GM19438 (cell line): ENCODE data around the gene CHST5.
"Not testable (repeated sequence)": the region's sequence is repeated elsewhere in the genome, so short reads cannot be mapped to it uniquely, and the experiment has no call there.

Experiments
- ATAC-seq: cut with Tn5 transposase; IDR thresholded peaks from one replicate; pipeline ENCODE4 v1.9.1; 2021; ENCODE audit warnings: low read depth; ENCODE audit not compliant: unreplicated experiment

CHST5 gene

GRCh38 chr16:75514296-75514695 is 21.6 kb downstream of the CHST5 start:
- no peak for ATAC-seq

DNA sequence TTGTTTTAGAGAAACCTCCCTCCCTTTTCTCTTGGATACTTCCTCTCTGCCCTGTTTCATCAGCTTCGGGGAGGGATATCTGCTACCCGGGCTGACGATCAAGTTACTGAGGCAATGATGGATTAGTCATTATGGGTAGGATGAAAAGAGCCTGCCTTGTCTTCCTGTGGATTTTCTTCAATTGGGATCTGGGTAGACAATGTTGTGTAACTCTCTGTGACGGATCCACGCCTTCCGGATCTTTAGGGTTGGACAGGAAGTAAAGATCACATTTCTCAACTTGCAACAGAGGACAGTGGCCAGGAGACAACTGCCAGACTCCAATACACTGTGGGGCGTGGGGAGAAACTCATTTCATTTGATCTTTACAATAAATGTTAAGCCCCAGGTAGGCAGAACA is 29.3 kb downstream of the CHST5 start:
- no peak for ATAC-seq

- no peak for ATAC-seq
These were observed 29.8 kb downstream of the CHST5 start for GRCh38 chr16:75506107-75506506.

GRCh38 chr16:75503801-75504200 is 32.1 kb downstream of the CHST5 start:
- ATAC-seq, result no peak

- no peak for ATAC-seq
These were observed 32.8 kb downstream of the CHST5 start for GRCh38 chr16:75502916-75503605.

DNA sequence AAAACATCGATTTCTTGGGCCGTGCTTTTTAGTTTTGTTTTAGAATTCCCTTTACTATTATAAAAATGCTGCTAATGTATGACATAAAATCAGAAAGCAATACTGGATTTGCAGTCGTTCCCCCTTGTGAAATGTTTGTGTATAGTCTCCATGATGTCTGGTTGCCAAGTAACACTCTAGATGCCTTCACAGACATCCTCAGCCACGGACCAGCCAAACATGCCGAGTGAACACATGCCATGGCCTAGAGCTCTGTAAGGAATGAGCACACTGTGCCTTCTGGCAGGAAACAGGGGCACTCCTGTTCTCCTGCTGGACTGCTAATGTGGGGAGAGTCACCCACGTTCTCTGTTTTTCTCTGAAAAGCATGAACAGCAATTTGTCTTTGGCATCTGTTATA is 34.1 kb downstream of the CHST5 start:
- not testable (repeated sequence) for ATAC-seq

DNA sequence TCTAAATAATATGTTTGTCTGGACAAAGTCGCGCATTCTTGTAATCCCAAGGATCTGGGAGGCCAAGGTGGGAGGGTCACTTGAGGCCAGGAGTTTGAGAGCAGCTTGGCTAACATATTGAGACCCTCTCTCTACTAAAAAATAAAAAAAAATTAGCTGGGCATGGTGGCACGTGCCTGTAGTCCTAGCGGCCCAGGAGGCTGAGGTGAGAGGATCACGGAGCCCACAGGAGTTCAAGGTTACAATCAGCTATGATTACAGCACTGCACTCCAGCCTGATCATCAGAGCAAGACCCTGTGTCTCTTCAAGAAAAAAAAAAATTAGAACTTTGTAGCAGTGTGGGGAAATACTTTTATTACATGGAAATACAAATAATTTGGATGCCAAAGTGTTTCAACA is 34.5 kb downstream of the CHST5 start:
- no peak for ATAC-seq

DNA sequence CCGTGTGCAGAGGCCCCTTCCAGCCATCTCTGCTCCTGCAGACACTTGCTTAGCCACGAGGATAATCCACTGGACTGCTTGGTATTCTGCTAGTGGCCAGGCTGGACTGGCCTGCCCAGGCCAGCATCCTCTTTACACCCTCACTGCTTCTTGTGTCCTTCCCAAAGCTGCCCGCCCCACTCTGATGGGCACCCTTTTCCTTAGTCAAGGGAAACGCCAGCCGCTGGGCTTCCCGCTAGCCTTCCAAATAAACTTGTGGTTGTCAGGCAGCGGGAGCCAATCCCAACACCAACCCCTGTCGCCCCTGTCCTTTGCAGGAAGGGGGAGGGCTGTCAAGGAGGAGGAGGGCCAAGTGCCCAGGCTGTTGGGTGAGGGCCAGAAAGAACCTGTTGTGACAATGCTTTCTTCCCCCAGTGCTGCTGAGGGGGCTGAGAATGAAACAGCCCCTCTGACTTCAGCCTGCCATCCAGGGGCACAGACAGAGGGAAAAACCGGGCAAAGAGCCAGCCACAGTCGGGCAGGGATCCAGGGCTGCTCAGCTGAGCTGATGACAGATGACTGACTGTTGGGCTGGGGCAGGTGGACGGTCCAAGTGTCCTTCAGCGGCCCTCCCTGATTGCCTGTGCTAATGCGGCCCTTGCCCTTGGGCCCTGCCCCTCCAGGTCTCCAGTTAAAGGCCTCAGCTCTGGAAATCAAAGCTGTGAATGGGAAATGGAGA is 37.1 kb downstream of the CHST5 start:
- ATAC-seq, result not testable (repeated sequence)

GRCh38 chr16:75497558-75497957 is 38.4 kb downstream of the CHST5 start:
- ATAC-seq, result no peak

GRCh38 chr16:75495076-75495674 is 40.7 kb downstream of the CHST5 start, which contains the start of gene CHST6:
TSS of gene CHST6 (minus strand) at chr16:75495441. CDS start at chr16:75479828, 15,613 bp downstream.
- ATAC-seq, result peak; percentile 69

- peak; percentile 5 for ATAC-seq
These were observed 41.2 kb downstream of the CHST5 start for GRCh38 chr16:75494661-75495075.

DNA sequence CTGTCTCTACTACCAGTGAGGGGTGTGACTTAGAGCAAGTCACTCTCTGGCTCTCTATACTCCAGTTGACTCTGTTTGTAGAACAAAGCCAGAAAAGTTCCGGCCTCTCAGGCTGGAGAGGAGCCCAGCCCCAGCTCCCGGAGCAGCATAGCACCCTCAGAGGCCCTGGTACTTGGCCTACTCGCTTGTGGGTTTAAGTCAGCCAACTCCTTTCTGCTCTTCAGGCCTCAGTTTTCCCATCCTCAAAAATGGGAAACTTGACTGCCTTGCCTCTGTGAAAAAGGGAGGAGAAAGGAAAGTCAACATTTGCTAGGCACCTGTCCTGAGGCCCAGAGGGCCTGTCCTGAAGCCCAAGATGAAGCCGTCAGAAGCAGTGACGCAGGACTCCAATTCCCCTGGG is 41.7 kb downstream of the CHST5 start:
- no peak for ATAC-seq

DNA sequence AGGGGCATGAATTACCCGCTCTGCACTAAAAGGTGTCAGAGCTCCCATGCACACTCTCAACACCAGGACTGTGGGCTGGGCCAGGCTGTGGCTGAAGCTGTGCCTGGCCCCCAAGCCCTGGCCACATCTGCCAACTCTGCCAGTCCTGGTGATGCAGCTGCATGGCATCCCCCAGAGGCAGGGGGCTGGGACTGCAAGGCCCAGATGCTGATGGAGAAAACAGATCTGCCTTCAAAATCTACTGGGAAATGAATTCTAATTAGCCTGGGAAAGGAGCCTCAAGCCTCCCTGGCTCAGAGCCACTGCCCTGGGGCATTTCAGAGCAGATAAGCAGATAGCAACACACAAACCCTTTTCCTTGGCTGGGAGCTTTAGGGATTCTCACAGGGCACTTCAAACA is 44.0 kb downstream of the CHST5 start:
- no peak for ATAC-seq

DNA sequence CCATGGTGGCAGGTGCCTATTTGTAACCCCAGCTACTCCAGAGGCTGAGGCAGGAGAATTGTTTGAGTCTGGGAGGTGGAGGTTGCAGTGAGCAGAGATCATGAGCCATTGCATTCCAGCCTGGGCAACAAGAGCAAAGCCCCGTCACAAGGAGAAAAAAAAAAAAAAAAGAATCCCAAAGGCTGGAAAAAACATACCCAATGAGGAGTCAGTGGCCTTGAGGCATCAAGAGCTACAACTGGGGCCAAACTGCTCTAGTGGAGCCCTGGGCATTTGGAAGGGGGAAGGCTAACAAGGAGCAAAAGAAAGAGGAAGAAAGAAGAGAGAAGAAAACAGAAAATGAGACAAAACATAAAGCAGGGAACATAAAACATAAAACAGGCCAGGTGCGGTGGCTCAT is 47.6 kb downstream of the CHST5 start:
- ATAC-seq, result no peak

DNA sequence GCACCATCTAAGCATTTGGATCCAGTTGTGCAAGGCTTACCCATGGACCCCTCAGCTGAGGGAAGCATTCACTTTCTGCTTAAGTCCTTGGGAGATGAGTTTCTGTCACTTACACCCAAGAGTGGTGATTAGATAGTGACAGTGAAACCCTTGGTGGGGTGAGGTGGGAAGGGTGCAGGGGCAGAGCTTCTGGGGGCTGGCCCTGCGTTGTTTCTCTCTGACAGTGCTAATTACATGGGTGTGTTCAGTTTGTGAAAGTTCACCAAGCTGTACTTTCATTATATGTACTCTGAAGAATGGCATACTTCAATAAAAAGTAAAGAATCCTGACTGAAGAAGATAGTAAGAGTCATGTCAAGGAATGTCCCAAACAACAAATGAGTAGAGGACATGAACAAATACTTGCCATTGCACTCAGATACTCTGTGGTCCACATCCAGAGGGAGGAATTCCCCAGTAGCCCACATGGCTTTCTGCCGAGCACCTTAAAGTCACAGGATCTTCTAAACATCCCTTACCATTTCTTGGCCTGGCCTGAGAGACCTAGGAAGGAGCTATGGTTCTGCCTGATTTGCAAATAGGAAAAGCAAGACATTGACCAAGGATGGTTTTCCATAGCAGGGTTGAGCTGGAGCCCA is 49.1 kb downstream of the CHST5 start:
- no peak for ATAC-seq

DNA sequence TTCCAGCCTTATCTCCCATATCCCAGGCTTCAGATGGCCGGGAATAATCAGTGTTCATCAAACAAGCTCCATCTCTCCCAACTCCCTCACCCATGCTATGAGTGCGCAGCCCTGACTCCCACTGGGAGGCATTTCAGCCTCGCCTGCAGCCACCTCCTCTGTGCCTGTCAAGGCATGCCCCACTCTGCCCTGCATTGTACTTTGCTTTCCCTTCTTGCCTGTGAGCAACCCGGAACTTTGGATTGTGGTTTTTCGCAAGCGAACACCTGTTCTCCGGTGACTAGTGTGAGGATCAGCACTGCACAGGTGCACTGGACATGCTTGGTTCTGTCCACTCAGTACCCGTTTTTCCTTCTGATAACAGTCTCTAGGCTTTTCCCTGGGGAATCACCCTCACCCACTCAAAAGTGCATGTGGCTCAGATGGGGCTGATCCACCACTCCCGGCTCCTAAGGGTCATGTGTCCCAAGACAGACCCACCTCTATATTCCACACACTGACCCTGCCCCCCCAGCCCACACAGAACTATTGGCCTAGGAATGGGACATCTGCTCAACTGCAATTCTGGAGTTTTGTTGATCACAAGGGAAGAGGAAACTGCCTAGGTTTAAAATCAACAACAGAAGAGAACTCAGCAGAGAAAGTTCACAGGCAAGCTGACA is 49.8 kb downstream of the CHST5 start:
- ATAC-seq, result no peak

GRCh38 chr16:75485230-75486013 is 50.5 kb downstream of the CHST5 start:
- ATAC-seq, result no peak

DNA sequence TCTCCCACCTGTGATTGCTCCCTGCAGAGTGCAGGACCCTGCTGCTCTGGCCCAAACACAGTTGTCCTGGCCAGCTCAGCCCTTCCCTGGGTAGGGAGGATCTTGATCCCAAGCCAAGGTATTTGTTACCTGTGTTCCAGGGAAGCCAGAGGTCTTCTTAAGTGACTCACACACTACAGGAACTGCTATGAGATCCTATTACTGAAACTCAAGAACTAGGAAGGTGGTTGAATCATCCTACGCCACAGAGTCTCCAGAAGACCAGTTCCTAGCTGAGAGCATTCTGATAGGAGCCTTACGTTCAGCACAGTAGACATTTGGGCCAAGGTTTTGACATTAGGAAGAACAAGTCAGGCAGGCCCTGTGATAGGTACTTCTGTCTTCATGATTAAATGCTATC is 52.7 kb downstream of the CHST5 start:
- no peak for ATAC-seq

DNA sequence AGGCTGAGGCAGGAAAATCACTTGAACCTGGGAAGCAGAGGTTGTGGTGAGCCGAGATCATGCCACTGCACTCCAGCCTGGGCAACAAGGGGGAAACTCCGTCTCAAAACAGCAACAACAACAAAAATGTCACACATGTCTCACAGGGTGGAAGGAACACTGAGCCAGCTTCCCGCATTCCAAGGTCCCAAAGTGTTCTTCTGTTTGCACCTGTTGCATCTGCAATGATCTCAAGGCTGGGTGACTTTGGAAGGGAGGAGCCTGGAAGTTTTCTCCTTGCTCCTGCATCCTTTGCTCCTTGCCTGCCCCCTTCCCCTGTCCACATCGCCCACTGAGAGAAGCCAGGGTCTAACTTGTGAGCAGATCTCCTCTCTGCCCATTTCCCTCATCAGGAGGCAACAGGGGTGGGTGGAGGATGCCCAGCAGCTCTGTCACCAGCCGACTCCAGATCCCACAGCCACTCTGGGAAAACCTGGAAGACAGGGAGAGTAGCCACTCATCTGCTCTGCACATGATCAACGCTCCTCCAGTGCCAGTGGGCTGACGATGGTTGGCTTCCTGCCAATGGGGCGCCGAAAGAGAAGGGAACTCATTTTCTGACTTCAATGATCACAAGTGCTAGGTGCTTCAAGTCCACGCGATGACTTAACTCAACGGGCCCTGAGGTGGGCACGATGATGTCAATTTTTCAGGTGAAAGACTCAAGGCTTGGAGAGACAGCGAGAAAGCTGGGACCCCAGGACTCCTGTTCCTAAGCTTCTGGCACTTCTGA is 53.3 kb downstream of the CHST5 start:
- ATAC-seq, result no peak
